ENCODE data around the gene RANBP6. TPM values are rescaled to one million over a fixed set of nuclear protein-coding genes. Genes with fewer than 3 reads are reported as not detected.
"Not testable (repeated sequence)": the region's sequence is repeated elsewhere in the genome, so short reads cannot be mapped to it uniquely, and the experiment has no call there.

RANBP6 gene
- 10 to 100 TPM; 11.5 to 19.4 (median 15.0) TPM for total RNA-seq

GRCh38 chr9:6015278-6016157 lies at the start of gene RANBP6:
Gene RANBP6, minus strand, starts transcription at chr9:6015624. Its CDS starts 17 bp downstream, at chr9:6015607.
- no peak for TF ChIP-seq CTCF (IDR thresholded peaks at IDR 0.05)
- peak; percentile 59 for DNase-seq (ENCODE audit: low spot score)
- peak; percentile 97 for ATAC-seq (ENCODE audit: low FRiP score)

GRCh38 chr9:6063146-6063545 lies 47.7 kb upstream of the RANBP6 start:
- not testable (repeated sequence) for ATAC-seq (ENCODE audit: low FRiP score); DNase-seq (ENCODE audit: low spot score)

GRCh38 chr9:6055666-6056065 lies 40.2 kb upstream of the RANBP6 start:
- TF ChIP-seq CTCF (IDR thresholded peaks at IDR 0.05): no peak
- no peak for ATAC-seq (ENCODE audit: low FRiP score)
- no peak for DNase-seq (ENCODE audit: low spot score)

GRCh38 chr9:6055216-6055615 lies 39.8 kb upstream of the RANBP6 start:
- ATAC-seq (ENCODE audit: low FRiP score) (peak; percentile 92), DNase-seq (ENCODE audit: low spot score) (no peak)
- TF ChIP-seq CTCF (IDR thresholded peaks at IDR 0.05): no peak

- peak; percentile 38 for DNase-seq (ENCODE audit: low spot score)
- TF ChIP-seq CTCF (IDR thresholded peaks at IDR 0.05): no peak
- peak; percentile 62 for ATAC-seq (ENCODE audit: low FRiP score)
These were observed 39.1 kb upstream of the RANBP6 start for GRCh38 chr9:6054280-6055099.

- TF ChIP-seq CTCF (IDR thresholded peaks at IDR 0.05): no peak
- DNase-seq (ENCODE audit: low spot score) (no peak), ATAC-seq (ENCODE audit: low FRiP score) (no peak)
These were observed 37.0 kb upstream of the RANBP6 start for GRCh38 chr9:6052293-6052919.

GRCh38 chr9:6051511-6051950 lies 36.1 kb upstream of the RANBP6 start:
- ATAC-seq (ENCODE audit: low FRiP score) (no peak), DNase-seq (ENCODE audit: low spot score) (no peak)
- TF ChIP-seq CTCF (IDR thresholded peaks at IDR 0.05): no peak

Data from omental fat pad (tissue), 4 donors.